GM21576 (cell line): ENCODE data around the gene CFAP119.
A peak's percentile ranks its signal among the peaks of the same experiment; 100 is the strongest.
"Not testable (repeated sequence)": the region's sequence is repeated elsewhere in the genome, so short reads cannot be mapped to it uniquely, and the experiment has no call there.

ENCODE experiments used
- ATAC-seq: cut with Tn5 transposase; IDR thresholded peaks from one replicate; pipeline ENCODE4 v1.9.1; 2021; ENCODE audit warnings: mild to moderate bottlenecking, moderate library complexity; ENCODE audit not compliant: unreplicated experiment

CFAP119 gene

DNA sequence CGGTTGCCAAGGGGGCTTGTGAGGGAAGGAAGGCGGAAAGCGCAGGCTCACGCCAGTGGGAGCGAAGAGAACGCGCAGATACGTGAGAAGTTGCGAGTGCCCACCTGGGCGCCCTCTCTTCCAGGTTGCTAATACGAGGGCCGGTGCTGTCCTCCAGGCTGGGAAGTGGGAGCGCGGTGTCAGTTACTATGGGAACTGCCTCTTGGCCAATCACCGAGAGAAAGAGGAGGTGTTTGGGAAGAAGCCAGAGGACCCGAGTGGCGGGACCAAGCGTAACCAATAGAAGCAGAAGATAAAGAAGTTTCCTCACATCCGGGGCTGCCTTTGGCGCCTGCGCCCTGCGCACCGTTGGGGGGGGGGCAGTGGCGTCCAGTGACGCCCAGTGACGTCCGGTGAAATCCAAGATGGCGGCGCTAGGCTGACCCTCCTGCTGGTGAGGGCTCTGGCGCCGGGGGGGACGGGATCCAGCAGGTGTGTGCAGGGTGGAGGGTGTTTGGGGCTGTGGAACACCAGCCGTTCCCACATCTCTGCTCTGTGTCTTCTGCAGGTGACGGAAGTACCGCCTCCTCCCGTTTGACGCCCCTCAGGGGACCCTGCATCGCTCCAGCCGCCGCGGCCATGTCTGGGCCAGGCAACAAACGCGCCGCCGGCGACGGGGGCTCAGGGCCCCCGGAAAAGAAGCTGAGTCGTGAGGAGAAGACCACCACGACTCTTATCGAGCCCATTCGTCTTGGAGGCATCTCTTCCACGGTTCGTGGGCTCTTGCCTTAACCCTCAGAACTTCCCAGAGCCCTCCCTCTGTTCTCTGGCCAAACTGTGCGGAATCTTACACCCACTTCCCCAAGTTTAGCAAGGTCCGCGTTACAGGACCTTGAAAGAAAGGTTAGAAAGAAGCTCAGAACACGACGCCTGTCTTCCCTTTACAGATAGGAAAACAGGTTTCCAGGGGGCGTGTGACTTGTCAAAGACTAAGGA lies at the start of gene CFAP119, which contains the start of gene RNF40:
Gene CFAP119, minus strand, starts transcription at position 135 of the 975 bp plus-strand sequence. CDS start 314 bp downstream, outside the sequence.
Gene RNF40, plus strand, starts transcription at position 395 of the 975 bp plus-strand sequence. Its CDS starts 224 bp downstream, at position 619.
- ATAC-seq: peak; percentile 83

DNA sequence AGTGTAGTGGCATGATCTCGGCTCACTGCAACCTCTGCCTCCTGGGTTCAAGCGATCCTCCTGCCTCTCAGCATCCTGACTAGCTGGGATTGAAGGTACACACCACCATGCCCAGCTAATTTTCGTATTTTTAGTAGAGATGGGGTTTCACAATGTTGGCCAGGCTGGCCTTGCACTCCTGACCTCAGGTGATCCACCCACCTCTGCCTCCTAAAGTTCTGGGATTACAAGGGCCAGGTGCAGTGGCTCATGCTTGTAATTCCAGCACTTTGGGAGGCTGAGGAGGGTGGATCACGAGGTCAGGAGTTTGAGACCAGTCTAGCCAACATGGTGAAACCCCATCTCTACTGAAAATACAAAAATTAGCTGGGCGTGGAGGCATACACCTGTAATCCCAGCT lies 47.8 kb upstream of the CFAP119 start:
- ATAC-seq: not testable (repeated sequence)

DNA sequence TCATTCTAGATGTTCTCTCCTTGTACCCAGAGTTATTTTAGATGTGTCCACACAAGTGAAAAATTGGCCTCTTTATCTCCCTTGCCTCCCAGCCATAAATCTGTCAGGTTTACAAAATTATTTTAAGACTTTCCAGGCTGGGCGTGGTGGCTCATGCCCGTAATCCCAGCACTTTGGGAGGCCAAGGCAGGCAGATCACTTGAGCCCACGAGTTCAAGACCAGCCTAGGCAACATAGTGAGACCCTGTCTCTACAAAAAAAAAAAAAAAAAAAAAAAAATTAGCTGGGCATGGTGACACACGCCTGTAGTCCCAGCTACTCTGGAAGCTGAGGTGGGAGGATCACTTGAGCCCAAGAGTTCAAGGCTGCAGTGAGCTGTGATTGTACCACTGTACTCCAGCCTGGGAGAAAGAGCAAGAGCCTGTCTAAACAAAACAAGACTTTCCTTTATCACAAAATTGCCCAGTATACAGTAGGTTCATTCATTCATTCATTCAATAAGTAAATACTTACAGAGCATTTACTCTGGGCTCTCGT lies 47.1 kb upstream of the CFAP119 start:
- not testable (repeated sequence) for ATAC-seq

DNA sequence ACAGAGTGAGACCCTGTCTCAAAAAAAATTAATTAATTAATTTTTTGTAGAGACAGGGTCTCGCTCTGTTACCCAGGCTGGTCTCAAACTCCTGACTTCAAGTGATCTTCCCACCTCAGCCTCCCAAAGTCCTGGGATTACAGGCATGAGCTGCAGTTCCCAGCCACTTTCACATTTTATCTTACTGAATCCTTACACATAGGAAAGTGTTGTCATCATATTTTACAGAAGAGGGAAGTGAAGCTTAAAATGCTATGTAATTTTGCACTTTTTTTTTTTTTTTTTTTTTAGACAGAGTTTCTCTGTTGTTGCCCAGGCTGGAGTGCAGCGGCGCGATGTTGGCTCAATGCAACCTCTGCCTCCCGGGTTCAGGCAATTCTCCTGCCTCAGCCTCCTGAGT lies 46.3 kb upstream of the CFAP119 start:
- ATAC-seq: no peak

DNA sequence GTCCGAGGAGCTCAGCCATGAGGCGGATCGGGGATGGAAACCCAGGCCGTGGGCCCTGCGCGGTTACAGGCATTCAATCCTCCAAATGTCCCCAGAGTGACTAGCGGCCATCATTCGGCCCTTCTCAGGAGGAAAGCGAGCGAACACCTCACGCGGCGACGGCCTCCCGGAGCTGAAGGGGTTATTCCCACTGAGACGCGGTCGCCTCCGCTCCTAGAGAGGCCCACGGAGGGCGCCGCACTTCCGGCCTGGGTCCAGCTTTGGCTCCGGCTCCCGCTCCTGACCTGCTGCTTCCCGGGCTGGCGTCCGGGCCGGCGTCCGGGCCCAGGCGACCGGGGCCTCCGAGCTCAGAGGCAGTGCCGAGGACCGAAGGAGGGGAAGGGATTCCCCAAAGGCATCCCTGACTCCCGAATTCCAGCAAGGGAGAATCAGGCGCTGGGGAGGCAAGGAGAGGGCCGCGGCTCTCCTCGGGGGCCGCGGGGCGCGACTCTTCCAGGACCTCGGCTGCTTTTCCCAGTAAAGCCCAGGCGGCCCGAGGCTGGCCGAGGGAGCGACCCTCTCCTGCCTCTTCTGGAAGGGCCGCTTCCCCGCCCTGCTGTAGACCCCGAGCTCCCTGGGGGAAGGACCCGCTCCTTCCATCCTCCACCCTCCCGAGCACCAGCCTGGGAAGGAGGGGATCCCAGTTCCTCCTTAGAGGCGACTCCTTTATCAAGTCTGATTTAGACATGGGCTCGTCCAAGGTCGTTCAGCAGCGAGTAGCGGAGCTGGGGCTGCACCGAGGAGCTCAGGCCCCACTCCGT lies 43.7 kb upstream of the CFAP119 start:
- peak; percentile 58 for ATAC-seq

DNA sequence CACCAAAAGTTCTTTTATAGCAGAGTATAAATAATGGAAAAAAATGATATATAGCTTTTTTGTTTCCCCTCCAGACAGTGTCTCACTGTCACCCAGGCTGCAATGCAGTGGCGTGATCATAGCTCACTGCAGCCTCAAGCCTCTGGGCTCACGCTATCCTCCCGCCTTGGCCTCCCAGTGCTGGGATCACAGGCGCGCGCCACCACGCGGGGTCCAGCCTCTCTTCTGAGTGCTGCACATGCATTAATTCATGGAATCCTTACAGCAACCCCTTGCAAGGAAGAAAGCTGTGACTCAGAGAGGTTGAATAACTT lies 43.2 kb upstream of the CFAP119 start:
- ATAC-seq: no peak

DNA sequence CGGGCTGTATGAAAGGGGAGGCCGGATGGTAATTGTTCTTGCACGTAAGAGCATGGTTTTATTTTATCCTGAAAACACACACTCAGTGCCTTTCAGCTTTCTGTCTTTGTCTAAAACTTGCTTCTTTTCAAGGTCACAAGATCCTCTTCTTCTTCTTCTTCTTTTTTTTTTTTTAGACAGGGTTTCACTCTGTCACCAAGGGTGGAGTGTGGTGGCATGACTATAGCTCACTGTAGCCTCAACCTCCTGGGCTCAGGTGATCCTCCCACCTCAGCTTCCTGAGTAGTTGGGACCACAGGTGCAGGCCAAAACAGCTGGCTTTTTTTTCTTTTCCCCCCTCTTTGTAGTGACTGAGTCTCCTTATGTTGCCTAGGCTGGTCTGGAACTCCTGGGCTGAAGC lies 41.1 kb upstream of the CFAP119 start:
- ATAC-seq: no peak

DNA sequence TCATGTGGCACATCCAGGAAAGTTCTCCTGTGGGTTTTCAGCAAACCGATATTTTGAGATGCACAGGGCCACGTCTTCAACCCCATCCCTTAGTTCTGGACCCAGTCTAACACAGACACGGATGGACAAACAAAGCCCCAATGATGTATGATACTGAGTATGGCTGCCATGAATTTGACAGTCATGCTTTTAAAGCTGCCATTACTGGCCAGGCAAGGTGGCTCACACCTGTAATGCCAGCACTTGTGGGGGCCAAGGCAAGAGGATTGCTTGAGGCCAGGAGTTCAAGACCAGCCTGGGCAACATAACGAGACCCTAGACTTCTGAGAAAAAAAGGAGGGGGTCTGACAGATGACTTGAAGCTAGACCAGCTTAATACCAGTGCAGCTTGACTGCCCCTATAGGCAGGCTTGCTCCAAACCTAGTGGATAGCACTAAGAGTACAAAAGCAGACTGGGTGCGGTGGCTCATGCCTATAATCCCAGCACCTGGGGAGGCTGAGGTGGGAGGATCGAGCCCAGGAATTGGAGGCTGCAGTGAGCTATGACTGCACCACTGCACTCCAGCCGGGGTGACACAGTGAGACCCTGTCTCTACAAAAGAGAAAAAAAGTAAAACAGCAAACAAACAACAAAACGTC lies 35.9 kb upstream of the CFAP119 start:
- no peak for ATAC-seq

DNA sequence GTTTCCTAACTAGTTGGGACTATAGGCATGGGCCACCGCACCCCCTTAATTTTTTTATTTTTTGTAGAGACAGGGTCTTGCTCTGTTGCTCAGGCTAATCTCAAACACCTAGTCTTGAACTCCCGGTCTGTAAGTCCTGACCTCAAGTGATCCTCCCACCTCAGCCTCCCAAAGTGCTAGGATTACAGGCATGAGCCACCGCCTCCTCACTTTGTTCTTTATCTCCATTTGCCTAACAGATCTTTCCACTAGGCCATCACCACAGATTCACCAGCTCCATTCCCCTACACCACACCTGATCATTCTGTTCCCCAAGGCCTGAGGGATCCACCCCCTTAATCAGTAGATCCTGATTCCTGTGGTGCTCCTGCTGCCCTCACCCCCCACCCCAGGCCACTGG lies 32.8 kb upstream of the CFAP119 start:
- no peak for ATAC-seq

DNA sequence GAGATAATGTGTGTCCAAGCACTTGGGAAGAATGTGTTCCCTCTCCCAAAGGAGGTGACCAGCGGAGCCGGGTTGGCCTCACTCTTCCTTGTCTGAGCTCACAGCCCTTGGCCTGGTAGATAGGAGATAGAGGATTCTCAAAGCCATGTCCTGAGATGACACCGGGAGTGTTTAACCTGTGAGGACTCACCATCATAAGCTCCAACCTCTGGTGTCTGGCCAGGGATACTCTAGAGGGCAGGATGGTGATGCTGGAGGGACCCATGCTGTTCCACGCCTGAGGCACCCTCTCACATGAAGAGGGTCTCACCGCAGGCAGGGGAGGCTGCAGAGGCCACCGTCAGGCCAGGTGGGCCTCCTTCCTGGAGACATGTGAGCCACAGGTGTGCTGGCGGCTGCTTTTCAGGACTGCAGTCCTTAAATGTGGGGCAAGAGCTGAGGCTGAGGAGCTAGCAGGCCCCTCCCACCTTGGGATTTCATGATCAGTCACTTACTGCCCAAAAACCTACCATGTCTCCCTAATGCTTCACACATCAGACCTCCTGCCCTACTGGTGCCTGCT lies 31.7 kb upstream of the CFAP119 start:
- ATAC-seq: no peak

DNA sequence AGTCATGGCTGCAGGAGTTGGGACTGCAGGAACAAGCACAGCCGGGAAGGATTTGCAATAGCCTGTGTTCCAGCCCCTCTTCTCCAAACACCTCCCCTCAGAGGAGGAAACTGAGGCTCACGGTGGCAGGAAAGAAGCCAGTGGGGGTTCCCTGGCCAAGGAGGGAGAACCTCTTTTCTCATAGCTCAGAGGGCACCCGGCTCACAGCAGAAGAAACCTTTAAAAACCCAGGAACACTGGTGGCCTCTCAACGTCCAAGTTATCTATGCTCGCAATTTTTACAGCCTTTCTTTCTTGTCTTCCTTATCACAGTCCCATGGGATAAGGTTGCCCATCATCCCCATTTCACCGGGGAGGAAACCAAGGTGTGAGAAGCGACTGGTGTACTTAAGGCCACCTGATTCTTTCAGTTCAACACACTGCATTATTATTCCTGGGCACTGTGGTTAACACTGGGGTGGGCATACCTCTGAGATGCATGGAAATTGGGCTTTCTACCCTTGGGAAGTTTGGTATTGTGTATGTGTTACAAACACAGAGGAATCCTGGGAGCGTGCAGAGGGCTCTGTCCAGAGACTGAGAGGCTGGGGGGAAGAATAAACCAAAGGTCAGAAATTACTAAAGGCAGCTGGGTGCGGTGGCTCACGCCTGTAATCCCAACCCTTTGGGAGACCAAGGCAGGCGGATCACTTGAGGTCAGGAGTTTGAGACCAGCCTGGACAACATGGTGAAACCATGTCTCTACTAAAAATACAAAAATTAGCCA lies 25.9 kb upstream of the CFAP119 start:
- ATAC-seq: no peak

DNA sequence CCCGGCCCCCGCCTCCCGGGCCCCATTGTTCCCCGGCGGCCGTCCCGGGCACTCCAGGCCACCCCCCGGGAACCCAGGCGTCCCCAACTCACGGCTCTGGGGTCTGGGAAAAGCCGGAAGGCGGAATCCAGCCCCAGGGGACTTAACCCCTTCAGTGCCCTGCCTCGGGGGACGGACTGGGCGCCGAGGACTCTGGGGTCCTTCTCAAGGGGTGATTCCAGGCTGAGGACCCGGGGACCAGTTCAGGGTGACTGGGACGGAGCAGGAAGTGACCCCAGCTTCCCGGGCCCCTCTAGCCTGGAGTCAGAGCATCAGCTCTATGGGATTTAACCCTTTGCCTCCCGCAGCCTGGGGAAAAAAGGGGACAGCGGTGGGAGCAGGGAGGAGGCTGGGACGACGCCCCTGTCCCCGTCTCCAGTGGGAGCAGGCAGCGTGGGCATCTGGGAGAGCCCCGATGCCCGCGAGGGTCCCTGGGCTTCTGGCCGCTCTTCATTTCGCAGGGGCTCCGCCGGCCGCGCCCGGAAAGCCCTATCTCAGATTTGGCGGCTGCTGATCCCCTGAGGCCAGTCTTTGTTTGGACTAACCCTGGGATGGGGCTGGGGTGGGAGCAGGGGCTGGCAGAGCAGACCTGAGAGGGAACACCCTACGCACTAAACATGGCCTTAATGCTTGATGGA lies 25.2 kb upstream of the CFAP119 start, which contains the start of gene ZNF629:
Gene ZNF629, minus strand, starts transcription at position 270 of the 677 bp plus-strand sequence. CDS start 2,723 bp downstream, outside the sequence.
- ATAC-seq: no peak

DNA sequence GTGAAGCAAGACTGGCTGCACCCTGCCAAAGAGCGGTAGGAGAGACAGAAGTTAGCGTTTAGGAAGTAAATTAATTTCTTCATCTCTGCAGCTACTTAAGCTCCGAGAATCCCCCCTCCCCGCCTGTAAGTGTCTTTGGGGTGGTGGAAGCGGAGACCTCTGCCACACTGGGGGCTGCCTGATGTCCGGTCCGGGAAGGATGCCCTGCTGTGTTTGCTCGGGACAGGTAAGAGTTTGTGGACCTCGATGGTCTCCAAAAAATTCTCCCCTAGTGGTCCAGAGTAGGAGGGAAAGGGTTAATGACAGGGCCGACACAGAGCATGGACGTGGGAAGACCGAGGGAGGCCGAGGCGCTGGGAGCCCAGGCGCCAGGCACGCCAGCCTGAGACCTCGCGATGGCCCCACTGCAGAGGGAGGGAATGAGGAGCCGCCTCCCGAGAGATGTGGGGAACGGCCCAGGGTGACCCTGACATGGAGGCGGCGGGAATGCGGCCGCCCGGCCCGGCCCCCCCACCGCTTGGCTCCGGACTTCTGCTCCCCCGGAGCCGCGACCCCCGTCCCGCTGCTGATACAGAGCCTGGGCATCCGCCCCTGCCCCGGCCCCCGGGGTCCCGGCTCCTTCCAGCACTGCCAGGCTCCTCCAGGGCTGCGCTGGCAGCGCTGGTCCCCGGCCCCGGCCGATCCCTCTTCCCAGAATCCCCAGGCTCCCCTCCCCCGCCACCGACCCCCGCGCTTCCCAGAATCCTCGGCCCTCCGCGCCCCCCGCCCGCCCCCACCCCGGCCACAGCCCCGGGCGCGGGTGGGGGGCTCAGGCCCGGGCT lies 24.5 kb upstream of the CFAP119 start:
- ATAC-seq: no peak

DNA sequence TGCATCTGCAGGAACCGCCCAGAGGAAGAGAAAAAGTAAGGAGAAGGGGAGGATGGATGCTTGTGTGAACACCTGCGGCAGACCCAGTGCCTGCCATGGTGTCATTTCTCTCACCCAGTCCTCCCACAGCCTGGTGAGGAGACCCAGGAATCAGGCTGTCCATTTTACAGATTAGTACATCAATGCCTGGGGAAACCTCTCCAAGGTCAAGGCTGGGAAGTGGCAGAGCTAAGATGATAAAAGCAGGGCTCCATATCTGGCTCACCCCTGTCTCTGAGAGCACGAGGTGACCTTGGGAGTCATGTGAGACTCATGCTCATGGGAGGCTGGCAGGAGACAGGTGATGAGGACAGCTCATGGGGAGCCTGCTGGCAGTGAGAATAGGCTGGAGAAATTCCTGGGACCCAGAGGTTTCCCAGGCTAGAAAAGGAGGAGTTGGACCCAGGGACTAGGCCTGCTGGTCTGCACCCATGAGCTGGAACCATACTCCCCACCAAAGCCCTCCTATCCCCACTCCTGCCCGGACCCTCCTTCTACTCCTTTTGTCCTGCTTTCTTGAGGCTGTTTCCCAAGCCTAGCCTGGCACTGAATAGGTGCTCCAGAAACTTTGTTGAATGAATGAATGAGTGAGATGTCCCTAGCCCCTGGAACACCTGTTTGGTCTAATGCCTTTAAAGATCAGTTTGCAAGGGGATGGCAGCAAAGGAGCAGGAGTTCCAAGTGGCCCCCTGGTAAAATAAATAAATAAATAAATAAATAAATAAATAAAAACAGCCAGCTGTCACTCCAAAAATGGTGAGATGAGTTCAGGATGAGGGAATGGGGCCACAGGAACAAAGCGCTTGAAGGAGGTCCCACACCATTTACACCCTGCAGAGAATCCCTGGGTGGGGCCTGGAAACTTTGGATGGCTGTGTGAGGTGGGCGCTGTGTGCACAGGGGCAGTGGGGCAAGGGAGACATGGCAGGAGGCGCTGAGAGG lies 23.6 kb upstream of the CFAP119 start:
- no peak for ATAC-seq

DNA sequence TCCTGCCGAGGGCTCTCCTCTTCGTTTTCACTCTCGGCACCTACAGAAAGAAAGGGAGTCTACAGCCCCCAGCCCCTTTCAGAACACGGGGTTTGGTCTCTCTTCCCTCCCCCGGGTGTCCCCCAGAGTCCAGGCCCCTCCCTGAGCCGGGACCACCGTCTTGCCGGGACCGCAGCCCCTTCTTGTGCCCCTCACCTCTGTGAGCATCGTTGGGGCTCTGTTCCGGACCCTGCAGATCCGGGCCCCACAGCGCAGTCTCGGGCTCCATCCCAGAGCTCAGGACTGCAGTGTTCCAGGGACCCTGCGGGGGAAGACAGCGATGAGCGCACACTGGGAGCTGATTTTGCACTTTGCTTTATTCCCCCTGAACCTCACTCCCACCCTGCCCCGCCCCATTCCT lies 22.4 kb upstream of the CFAP119 start:
- ATAC-seq: no peak

DNA sequence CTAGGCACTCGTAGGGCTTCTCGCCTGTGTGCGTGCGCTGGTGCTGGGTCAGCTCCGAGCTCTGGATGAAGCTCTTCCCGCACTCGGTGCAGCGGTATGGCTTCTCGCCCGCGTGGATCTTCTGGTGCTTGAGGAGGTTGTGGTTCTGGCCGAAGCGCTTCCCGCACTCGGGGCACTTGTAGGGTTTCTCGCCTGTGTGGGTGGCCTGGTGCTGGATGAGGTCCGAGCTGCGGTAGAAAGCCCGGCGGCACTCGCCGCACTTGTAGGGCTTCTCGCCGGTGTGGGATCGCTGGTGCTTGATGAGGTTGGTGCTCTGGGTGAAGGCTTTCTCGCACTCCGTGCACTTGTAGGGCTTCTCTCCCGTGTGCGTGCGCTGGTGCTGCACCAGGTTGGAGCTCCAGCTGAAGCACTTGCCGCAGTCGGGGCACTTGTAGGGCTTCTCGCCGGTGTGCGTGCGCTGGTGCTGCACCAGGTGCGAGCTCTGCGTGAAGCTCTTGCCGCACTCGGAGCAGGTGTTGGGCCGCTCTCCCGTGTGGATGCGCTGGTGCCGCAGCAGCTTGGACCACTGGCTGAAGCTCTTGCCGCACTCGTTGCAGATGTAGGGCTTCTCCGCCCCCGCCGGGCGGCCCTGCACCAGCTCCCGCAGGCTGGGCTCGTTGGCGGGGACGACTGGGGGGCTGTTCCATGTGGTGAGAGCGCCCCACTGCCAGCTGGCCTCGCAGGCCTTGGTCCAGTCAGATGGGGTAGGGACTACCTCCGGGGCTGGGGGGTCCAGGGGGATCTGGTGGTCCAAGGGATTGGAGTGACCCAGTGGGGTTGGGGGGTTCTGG lies 21.6 kb upstream of the CFAP119 start:
- no peak for ATAC-seq
